K562 (cell line): Measurements from ENCODE around the gene DCUN1D2. TPM values are rescaled to one million over a fixed set of nuclear protein-coding genes. Genes with fewer than 3 reads are reported as not detected.

Experiments used
- MAFG ChIP-seq: fragments of 450-650 bp; conservative IDR thresholded peaks from 2 replicates; pipeline ENCODE4 v1.6.1; 2016; ENCODE audit warnings: missing genetic modification characterization, missing compliant biosample characterization
- NCOA6 ChIP-seq: fragments of 450-650 bp; IDR thresholded peaks from 2 replicates; pipeline ENCODE4 v1.6.1; 2017; ENCODE audit warnings: mild to moderate bottlenecking
- RB1 ChIP-seq: fragments of 450-650 bp; IDR thresholded peaks from 2 replicates; pipeline ENCODE4 v1.6.1; 2017; ENCODE audit warnings: low read depth, mild to moderate bottlenecking
- SAFB2 ChIP-seq: fragments of 200-400 bp; formaldehyde crosslinking; IDR thresholded peaks from 2 replicates; pipeline ENCODE4 v1.6.1; 2018; ENCODE audit warnings: borderline replicate concordance, low read length, low read depth, moderate library complexity; ENCODE audit not compliant: severe bottlenecking
- ZHX1 ChIP-seq: fragments of 150-350 bp; conservative IDR thresholded peaks from 2 replicates; pipeline ENCODE4 v1.6.1; 2014; ENCODE audit warnings: low read length
- ZNF140 ChIP-seq: fragments of 250-450 bp; sonication (Bioruptor Pico); IDR thresholded peaks from 2 replicates; pipeline ENCODE4 v1.8.0; 2021; ENCODE audit warnings: moderate library complexity, mild to moderate bottlenecking, inconsistent platforms
- ZNF518B ChIP-seq: fragments of 250-450 bp; sonication (Bioruptor Pico); IDR thresholded peaks from 2 replicates; pipeline ENCODE4 v1.5.0; 2021; ENCODE audit warnings: mild to moderate bottlenecking, moderate library complexity
- ZNF639 ChIP-seq, 2 experiments: fragments of 200-800 bp in 1 of 2; sonication (Bioruptor generic) in 1 of 2; sonication (generic) in 1 of 2; formaldehyde crosslinking in 1 of 2; IDR thresholded peaks in 1 of 2; conservative IDR thresholded peaks in 1 of 2; 2 replicates each; pipeline versions ENCODE4 v1.5.0 to v1.6.1; 2016 to 2020; ENCODE audit warnings: missing compliant biosample characterization in 1 of 2, missing genetic modification characterization in 1 of 2, missing genetic modification reagents in 1 of 2
- polyA plus RNA-seq, 8 experiments: library from polyadenylated mRNA; depleted of rRNA in 4 of 8; stranded (reverse) in 5 of 8; unstranded in 3 of 8; fragments of >200 nt; fragmentation: Nextera tagmentation in 2 of 8; fragmentation: Illumina TruSeq in 1 of 8; extraction: Ambion mirVana in 2 of 8; extraction: Trizol in 1 of 8; gene quantifications; 2 replicates each; pipeline versions ENCODE4 v1.2.1 to v1.2.3, GENCODE V29; 2011 to 2014; ENCODE audit warnings: inconsistent platforms in 1 of 8, missing spikeins in 1 of 8
- total RNA-seq, 7 experiments: library from RNA; depleted of rRNA in 6 of 7; stranded (reverse); fragments of >200 nt in 6 of 7; fragmentation: Illumina TruSeq in 2 of 7; extraction: Trizol in 2 of 7; gene quantifications; 2 replicates each; pipeline versions ENCODE4 v1.2.1 to v1.2.3, GENCODE V29; 2011 to 2021; ENCODE audit warnings: low replicate concordance in 1 of 7

The DCUN1D2 gene
- total and polyA plus RNA-seq, 9 of the 15 experiments (the other 6 are each of a cell fraction or from before 2014, with no cell fraction given): 2.1 to 16.8 (median 11.1) TPM

- TF ChIP-seq ZNF639 (CRISPR knock-in tag; conservative IDR thresholded peaks at IDR 0.05 in 1 of 2, IDR thresholded peaks at IDR 0.05 in 1 of 2) (no peak), ZHX1 (no peak), RB1 (no peak), MAFG (tag) (no peak), ZNF518B (CRISPR knock-in tag) (no peak), NCOA6 (no peak), ZNF140 (CRISPR knock-in tag) (no peak), SAFB2 (no peak)
Observed at GRCh38 chr13:113422807-113423519, 67.5 kb downstream of the DCUN1D2 start (continued).
